Measurements from ENCODE around the gene ANKRA2.
"Not testable (repeated sequence)": the region's sequence is repeated elsewhere in the genome, so short reads cannot be mapped to it uniquely, and the experiment has no call there.

ANKRA2 gene

DNA sequence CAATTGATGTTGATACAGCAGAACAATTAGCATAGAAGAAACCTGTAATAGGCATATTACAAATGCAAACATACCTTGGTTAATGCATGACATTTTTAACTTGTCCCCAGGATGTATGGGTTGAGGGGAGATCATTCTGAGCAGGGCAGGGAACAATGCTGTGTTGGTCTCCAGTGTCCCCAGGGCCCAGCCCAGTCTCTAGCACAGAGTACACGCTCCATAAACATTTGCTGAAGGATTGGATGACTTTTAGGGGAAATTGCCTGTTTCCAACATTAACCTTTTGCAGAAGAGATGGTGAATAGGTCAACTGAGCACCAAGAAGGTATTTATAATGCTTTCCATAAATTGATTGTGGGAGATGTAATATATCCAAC lies 20.0 kb downstream of the ANKRA2 start:
- DNase-seq: no peak

DNA sequence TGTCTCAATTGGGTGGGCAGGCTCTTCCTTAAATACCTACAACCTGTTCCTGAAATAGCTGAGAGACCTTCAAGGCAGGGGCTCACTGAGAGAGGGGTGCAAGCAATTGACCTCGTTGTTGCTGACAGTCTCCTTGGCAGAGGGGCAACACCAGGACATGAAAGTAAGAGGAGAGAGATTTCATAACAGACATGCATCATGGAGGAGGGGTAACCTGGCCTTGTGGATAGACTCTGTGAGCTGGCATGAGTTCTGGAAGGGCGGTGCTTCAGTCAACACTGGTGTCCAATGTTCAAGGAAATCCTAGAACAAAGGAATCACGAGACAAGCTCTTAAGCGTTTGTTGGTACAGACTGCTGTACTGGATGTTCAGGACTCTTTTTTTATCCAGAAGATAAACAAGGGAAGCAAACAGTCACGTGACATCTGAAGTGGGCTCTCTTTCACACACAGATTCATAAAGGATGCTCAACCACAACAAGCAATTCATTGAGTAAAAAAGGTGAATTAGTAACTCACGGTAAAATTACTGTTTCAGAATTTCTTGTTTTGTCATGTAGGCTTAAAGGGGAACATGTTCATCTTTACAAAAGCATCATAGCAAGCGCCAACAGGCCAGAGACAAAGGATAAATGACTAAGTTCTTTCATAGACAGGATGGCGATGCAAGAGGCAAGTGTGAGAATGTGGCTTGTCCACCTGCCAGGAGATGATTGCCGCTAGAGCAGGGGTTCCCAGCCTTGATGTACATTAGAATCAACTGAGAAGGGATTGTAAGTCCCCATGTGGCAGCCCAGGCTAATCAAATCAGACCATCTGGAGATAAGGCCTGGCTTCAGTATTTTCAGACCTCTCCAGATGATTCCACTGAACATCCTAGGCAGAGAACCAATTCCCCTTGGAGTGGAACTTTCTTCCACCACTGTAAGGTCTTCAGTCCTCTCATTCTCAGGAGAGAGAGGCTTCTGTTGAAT lies 20.7 kb downstream of the ANKRA2 start:
- no peak for DNase-seq

DNA sequence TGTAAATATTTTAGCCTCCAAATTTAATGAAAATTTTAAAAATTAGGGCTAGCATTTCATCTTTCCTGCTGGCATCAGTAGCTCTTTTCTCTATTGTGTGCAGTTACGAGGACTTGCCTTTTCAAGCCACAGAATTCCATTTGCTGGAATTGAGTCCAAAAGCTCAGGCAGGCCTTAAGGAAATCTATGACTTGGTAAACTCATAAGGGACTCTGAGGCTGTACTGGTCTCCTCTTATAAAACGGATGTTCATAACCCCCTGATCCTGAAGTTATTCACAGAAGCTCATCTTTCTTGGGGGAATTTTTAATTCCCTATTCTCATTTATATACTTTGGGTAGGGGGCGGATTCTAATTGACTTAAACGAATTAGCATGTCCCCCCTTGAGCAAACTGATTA lies 23.4 kb downstream of the ANKRA2 start:
- DNase-seq: no peak

DNA sequence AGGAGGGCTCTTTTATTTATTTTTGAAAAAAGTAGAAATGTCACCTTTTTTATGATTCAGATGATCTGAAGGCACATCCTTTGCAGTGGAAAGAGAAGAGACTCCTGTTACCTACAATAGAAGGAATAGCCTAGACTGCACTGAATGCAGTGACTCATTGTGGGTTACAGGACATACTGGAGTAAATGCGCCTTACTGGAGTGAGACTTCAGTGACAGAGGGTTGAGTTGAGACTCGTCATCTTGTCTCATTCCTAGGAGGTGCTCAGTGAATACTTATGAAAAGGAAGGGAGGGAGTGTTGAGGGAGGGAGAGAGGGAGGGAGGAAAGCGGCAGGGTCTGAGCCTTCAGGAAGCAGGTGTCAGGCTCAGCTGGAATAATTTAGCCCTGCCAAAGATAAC lies 25.2 kb downstream of the ANKRA2 start:
- DNase-seq: no peak

DNA sequence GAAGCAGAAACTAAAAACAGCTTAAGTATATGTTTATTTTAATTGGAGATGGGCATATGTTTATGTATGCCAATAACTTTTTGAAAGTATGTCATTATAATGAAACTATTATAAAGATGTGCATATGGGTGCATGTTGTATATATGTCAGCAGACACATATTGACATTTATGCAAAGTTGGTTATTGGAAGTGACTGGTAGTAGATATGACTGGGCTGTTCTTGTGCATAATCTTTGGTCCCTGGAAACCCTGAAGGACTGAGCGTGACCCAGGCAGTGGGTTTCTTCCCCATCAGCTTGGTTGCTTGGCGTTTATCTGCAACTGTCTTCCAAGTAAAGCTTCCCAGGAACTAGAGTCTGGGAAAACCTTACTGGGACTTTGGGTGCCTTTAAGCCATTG lies 25.7 kb downstream of the ANKRA2 start:
- no peak for DNase-seq

DNA sequence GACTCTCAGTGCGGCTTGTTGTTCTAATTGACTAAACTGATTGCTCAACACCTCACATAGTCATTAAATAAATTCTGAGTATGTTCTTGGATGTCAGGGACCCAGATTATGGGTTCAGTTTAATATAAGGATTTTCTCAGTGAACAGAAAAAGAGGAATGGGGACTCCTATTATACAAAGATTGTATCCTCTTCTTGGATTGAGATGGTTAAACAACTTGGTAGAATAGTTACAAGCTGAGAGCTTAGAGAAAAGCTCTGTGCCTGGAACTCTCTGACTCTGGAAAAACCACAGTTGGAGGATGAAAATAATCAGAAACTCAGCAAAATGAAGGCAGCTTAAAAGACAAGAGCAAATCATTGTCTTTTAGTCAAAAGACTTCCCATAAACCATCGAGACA lies 30.5 kb downstream of the ANKRA2 start:
- DNase-seq: no peak

DNA sequence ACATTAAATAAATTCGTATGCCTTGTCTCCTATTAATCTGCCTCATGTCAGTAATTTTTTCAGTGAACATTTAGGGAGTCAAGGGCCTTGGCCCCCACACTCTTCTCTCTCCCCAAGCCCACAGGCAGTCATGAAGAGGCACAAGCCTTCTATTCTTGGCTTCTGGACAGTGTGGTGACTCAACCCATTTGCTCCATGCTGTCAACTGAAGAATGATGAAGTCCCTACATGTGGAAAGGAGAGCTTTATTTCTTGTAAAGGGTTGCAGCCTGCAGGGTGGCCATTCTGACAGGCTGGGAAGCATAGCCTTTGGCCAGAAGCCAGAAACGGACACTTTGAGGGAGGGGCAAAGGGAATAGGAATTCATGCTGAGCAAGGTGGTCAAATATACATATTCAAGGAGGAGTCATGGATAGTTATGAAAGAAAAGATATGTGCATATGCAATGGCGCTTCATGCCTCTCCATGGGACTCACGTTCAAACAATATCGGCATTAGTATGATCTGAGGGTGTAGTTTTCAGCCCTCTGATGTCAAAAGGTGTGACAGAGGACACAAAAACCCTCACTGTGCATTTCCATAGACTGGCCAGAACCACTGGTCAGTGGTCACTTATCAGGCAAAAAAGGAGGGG lies 31.3 kb downstream of the ANKRA2 start:
- no peak for DNase-seq

DNA sequence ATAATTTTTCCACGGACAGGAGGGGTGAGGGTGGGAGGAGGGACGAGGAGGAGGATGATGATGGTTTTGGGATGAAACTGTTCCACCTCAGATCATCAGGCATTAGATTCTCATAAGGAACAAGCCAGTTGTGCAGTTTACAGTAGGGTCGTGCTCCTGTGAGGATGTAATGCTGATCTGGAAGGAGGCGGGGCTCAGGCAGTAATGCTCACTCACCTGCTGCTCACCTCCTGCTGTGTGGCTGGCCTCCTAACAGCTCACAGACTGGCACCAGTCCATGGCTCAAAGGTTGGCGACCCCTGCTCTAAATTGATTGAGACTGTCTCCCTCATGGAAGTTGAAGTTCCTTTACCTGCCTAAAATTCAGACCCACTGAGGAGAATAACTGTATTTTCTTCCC lies 33.2 kb downstream of the ANKRA2 start:
- DNase-seq: no peak

DNA sequence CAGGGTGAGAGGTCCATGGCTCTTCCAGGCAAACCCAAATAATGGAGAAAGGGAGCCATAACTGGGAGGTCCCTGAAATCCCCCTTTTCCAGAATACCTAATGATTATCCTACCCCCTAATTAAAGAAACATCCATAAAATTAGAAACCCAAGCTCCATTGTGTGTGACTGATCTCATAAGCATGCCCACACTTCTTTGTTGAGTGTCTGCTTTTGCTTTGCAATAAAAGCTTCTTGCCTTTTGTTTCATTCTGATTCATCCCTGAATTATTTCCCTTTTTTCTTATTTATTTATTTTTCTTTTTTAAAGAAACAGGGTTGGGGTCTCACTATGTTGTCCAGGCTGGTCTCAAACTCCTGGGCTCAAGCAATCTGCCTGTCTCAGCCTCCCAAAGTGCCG lies 34.1 kb downstream of the ANKRA2 start:
- DNase-seq: no peak

DNA sequence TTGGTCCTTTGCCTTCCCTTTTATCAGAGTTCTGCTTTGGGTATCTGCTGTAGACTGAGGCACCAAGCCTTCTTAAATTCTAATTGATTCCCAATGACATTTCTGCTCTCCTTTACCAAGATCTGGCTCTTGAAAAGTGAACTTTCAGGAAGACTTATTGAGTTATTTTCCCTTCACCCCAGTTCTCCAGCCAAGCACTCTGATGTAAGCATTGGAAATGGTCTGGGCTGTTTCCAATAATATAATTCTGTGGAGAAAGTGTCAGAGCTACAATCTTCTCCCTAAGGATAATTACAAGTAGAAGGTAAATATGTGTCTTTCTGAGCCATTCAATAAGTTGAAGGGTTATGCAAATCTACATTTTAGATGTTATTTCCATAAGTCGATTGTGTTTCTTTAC lies 36.4 kb downstream of the ANKRA2 start:
- no peak for DNase-seq

DNA sequence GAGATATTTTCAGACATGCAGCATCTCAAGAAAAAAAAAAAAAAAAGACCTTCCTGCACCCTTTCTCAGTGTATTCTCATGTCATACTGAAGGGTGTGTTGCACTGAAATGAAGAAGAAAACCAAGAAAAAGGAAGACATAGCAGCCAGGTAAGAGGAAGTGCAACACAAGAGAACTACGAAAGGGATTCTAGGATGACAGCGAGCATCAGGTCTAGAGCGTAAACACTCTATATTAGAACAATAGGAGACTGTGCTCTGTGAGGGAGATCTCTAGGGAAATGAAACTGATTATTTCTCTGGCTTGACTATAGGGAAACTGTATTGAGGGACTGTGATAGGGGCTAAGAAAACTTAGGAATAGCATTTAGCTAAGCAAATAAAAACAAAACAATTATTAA lies 37.2 kb downstream of the ANKRA2 start:
- DNase-seq: no peak

DNA sequence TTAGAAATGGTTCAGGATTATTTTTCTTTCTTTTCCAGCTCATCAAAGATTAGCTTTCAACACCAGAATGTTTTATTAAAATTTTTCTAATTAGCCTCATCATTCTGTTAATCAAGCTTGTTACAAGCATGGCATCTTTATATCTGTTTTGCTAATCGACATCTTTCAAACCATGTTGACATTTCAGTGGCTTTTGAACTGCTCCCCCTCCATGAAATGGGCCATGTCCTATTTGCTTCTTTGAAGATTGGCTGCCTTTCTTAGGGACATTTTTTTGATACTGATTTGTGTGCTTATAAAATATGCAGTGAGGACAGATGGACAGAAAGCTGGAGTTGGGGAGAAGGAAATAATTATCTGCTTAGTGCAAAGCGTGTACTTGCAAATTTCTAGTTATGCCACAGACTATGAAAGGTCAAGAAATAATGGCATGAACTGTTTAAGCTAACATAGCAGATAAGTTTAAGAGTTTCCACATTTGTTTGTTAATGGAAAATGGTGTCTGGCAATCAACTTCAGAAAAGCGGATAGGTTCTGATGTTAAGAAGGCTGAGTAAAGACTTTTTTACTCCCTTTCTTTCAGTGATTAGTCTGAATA lies 39.7 kb downstream of the ANKRA2 start:
- DNase-seq: no peak

DNA sequence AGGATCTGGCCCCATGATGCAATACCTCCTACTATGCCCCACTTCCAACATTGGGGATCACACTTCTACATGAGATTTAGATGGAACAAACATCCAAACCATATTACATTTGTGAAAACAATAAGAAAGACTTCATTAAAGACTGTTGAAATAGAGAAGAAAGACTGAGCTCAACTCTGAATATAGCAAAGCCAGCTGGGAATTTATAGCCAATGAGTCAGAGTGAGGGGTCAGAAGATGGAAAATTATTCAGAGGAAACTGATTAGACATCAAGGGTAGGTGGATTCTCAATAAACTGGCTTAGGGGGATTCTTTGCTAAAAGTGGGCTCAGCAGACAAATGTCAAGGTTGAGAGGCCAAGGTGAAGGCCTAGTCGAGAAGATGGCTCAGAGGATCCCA lies 41.6 kb downstream of the ANKRA2 start:
- DNase-seq: no peak

DNA sequence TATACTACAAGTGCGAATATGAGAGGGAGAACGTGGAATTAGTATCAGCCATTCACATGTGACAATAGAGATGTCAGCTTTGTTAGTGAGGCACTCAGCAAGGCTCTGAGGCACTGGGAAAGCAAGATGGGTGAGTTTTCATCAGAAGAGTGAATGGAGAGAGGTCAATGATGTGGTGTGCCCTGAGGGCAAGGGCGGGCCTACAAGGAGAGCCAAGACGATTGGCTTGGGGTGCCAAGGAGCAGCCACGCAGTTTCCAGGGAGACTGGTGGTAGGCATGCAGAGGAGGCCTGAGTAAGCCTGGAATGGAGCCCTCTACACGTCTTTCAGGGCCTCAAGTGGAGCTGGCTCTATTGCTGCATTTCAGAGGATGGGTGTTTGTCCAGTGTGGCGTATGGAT lies 42.5 kb downstream of the ANKRA2 start:
- no peak for DNase-seq

DNA sequence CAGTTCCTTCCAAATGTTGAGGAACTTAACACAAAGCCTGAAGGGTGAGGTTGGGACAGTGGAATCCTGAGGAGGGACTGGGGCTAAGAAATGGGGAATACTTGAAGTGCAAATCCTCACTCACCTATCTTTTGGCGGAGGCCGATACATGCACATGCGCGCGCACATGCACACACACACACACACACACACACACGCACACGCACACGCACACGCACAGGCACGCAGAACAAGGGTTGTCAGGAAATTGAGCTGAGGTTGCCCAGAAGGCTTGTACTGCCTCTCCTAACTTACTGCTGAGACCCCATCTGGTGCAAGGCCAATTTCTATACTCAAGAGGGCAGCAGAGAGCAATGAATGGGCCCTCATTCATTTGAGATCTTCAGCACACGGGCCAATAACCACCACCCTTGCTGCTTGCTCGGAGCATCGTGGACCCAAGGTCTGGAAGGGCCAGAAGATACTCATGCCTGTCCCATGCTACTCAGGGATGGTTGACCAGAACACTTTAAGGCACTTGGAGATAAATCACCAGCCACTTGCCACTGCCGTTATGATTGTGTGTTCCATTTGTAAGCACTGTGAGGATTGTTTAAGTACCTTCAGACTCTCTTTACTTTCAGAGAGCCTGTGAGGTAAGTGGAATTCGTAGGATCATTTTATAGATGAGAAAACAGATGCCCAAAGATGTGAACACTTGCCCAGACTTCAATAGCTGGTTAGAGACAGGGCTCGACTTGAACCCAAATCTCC lies 45.7 kb downstream of the ANKRA2 start:
- peak; percentile 43 for DNase-seq

DNA sequence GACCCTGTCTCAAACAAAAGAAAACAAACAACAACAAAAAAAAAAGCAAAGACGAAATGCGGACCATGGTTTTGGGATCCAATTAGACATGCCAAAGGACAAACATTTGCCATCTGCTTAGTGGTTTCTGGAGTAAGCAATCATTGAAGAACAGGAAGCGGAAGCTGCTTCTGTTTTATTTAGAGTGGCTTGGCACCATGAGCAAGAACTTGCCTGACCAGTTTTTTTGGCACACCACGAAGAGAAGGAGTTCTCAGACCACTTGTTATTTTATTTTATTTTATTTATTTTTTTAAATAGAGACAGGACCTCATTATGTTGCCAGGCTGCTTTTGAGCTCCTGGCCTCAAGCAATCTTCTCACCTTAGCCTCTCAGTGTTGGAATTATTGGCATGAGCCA lies 50.2 kb downstream of the ANKRA2 start:
- DNase-seq: no peak

DNA sequence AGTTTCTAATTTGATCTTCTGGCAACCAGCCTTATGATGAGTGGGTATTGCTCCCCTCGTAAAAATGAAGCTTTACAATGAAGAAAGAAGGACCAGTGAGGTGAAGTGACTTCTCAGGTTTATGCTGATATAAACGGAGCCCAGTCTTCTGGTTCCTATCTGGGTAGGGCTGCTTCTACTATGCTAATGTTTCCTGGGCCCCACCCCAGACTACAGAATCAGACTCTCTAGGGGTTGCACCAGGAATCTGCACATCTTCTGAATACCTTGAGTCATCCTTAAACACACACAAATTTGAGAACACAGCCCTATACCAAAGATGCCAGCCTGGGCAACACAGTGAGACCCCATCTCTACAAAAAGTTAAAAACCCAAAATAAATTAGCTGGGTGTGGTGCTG lies 51.0 kb downstream of the ANKRA2 start:
- no peak for DNase-seq

DNA sequence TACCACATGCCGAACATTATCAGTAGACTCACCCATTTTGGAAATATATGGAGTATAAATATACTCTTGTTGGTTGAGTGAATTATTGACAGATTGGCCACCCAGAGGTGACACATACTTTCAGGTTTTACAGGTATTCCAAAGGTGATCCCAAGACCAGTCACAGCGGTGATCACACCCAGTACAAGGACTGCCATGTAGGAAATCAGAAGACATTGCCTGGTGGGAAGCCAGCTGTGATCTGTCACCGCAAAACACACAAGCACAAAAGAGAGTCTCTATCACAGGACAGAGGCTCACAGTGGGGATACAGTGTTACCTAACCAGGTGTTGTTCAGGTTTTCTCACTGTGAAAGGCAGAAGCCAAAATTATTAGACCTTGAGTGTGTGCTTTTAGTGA lies 51.4 kb downstream of the ANKRA2 start:
- DNase-seq: no peak

DNA sequence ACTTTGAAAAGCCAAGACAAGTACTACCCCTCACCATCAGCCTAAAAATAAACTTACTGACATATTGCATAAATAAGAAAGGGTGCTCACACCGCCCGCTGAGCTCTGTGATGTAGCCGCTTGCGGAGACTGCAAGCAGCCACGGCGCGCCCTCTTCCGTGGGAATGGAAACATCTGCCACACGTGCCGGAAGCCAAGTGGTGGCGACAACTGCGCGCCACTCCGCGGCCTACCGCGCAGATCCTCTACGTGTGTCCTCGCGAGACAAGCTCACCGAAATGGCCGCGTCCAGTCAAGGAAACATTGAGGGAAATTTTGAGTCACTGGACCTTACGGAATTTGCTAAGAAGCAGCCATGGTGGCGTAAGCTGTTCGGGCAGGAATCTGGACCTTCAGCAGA lies 56.9 kb downstream of the ANKRA2 start:
- DNase-seq: not testable (repeated sequence)

DNA sequence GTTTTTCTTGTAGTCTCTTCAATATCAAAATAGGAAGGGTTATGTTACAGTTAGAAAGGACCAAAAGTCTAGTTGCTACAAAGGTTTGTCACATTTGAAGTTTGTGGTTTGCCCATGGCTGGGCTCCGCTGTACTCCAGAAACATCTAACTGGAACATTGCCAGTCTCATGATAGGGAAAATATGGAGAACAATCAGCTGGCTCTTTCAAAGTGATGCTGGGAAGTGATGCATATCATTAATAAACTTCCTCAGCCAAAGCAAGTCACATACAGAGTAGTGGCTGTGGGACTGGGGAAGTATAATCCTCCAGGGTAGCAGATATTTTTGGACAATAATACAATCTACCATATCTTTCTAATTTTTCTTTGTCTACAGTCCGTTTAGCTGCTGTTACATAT lies 58.4 kb downstream of the ANKRA2 start:
- DNase-seq: no peak

DNA sequence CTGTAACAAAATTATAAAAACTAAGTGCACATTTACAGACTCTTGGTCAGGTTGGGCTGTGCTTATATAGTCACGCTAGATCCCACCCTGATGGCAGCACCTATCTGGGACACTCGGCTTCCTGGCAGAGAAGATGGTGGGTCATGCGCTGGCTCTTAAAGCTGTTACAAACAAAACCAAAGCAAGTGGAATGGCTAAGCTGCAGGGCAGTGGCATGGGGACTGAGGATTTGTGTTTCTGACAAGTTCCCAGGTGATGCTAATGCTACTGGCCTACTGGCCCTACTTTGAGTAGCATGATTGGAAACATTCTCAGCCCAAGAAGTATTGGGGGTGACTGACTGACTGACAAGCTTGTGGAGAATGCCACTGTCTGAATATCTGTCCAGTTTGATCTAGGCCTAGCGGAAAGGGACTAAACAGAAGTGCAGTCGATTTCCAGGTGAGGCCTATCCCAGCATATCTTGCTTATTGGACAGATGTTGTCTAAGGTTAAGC lies 58.9 kb downstream of the ANKRA2 start:
- DNase-seq: no peak
